Stimulated activated CD8-positive, alpha-beta memory T cell treated with anti-CD3 and anti-CD28 coated beads, Interleukin-4, amount 100 ng/mL, for 48 hours (primary cell): ENCODE results near the gene USP6.
"Not testable (repeated sequence)": the region's sequence is repeated elsewhere in the genome, so short reads cannot be mapped to it uniquely, and the experiment has no call there.

ENCODE experiments used
- DNase-seq: peaks from one replicate; pipeline ENCODE4 v3.0.0-alpha.2; 2020

The USP6 gene

DNA sequence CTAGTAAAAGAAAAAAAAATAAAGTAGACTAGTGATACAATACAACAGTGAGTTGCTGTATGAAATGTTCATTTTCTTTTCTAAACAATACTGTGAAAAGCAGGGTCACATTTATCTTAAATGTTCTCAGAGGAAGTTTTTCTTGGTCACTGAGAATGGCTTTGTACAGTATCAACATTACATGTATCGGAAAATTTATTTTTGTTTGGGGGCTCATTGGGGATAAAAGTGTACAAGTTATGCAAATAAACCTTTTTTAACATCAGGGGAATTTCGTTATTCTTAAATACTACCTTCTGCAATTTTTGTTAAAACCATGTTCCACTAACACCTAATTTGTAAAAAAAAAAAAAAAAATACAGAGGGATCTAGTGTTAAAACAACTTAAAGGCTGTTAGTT lies 84.5 kb downstream of the USP6 start:
- DNase-seq = no peak

GRCh38 chr17:5201011-5201410 lies 85.2 kb downstream of the USP6 start:
- DNase-seq = no peak

- no peak for DNase-seq
Measured at GRCh38 chr17:5203178-5203907, 87.5 kb downstream of the USP6 start.

DNA sequence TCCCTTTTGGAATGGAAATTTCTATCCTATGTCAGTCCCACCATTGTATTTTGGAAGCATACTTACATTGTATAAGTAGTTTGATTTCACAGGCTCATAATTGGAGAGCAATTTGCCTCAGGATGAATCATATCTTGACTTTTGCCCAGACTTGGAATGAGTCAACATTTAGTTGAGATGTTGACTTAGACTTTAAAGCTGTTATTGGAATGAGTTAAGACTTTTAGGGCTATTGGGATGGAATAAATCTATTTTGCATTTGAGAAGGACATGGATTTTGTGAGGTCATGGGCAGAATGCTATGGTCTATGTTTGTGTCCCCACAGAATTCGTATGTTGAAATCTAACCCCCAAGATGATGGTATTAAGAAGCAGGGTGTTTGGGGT lies 88.1 kb downstream of the USP6 start:
- DNase-seq = no peak

DNA sequence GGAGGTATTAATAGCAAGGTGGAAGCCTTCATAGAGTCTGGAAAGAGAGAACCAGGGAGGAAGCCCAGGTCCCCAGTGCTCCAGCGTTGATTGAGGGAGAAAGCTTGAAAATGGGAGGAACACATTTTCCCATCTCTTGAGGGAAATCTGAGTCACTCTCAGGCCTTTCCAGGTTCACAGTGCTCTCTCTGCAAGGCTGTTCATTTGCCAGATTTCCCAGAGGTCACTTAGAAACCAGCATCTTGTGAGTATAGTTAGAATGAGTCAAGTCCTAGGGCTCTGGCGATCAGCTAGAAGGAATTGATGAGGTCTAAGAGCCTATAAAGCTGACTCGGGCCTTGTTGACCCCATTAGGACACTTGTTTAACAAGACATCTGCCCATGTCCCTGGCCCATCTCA lies 93.6 kb downstream of the USP6 start:
- DNase-seq = no peak

GRCh38 chr17:5210091-5210490 lies 94.3 kb downstream of the USP6 start:
- no peak for DNase-seq

- DNase-seq = no peak
Measured at GRCh38 chr17:5210614-5211252, 94.9 kb downstream of the USP6 start.

DNA sequence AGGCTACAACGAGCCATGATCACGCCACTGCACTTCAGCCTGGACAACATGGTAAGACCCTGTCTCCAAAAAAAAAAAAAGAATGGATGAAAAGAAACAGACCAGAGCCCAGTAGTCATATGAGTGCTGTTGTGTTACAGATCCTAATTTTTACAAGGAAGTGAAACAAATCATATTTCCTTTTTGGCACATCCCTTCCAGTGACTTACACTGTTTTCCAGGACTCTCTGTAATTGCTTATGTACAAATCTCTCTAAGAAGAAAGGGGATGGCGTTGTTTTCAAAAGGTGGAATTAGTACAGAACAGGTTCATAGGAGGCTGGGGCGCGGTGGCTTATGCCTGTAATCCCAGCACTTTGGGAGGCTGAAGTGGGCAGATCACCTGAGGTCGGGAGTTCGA lies 95.6 kb downstream of the USP6 start:
- DNase-seq = no peak

DNA sequence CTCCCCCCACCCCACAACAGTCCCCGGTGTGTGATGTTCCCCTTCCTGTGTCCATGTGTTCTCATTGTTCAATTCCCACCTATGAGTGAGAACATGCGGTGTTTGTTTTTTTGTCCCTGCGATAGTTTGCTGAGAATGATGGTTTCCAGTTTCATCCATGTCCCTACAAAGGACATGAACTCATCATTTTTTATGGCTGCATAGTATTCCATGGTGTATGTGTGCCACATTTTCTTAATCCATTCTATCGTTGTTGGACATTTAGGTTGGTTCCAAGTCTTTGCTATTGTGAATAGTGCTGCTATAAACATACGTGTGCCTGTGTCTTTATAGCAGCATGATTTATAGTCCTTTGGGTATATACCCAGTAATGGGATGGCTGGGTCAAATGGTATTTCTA lies 101.7 kb downstream of the USP6 start:
- not testable (repeated sequence) for DNase-seq

DNA sequence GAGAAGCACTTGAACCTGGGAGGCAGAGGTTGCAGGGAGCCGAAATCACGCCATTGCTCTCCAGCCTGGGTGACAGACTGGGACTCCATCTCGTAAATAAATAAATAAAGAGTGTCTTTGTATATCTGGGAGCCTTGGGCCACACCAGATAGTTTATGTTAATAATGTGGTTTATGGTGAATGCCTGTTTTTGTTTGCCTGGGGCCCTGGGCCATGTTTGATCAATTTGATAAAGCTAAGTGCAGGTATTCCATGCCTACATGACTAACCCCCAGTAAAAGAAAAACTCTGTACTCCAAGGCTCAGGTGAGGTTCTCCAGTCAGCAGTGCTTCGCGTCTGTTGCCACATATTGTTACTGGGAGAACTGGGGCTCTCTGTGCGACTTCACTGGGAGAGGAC lies 103.7 kb downstream of the USP6 start:
- DNase-seq = no peak

DNA sequence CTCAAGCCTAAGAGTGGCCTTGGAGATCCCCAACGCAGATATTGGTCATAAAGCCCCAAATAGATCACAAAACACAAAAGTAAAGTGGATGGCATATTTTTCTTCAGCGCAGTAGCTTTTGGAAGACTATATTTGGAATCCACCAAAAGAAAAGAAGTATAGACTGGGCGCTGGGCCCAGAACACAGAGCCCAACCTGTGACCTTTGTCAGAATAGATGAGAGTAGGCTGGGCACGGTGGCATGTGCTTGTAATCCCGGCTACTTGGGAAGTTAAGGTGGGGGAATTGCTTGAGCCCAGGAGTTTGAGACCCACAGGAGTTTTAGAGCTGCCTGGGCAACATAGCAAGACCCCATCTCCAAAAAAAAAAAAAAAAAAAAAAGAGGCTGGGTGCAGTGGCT lies 104.2 kb downstream of the USP6 start:
- no peak for DNase-seq

- not testable (repeated sequence) for DNase-seq
Measured at GRCh38 chr17:5221912-5222311, 106.1 kb downstream of the USP6 start.
